ENCODE measurements around the gene FAM228B.

FAM228B gene

DNA sequence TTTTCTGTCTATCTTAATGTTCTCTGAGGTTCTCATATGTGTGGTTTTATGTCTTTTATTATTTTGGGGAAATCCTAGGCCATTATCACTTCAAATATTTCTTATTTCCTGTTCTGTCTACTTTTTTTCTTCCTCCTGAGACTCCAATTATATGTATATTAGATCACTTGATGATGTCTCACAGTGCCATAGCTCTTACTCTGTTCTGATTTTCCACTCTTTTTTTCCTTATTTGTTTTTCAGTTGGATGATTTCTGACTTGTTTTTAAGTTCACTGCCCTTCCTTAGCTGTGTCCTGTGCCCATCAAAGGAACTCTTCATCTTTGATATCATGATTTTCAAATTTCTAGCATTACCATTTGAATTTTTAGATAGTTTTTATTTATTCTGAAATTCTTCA is 24.1 kb downstream of the FAM228B start:
- TF ChIP-seq, protein P1, sequence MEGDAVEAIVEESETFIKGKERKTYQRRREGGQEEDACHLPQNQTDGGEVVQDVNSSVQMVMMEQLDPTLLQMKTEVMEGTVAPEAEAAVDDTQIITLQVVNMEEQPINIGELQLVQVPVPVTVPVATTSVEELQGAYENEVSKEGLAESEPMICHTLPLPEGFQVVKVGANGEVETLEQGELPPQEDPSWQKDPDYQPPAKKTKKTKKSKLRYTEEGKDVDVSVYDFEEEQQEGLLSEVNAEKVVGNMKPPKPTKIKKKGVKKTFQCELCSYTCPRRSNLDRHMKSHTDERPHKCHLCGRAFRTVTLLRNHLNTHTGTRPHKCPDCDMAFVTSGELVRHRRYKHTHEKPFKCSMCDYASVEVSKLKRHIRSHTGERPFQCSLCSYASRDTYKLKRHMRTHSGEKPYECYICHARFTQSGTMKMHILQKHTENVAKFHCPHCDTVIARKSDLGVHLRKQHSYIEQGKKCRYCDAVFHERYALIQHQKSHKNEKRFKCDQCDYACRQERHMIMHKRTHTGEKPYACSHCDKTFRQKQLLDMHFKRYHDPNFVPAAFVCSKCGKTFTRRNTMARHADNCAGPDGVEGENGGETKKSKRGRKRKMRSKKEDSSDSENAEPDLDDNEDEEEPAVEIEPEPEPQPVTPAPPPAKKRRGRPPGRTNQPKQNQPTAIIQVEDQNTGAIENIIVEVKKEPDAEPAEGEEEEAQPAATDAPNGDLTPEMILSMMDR (conservative IDR thresholded peaks at IDR 0.05), result no peak
- no peak overlapping the region for H3K27ac ChIP-seq

DNA sequence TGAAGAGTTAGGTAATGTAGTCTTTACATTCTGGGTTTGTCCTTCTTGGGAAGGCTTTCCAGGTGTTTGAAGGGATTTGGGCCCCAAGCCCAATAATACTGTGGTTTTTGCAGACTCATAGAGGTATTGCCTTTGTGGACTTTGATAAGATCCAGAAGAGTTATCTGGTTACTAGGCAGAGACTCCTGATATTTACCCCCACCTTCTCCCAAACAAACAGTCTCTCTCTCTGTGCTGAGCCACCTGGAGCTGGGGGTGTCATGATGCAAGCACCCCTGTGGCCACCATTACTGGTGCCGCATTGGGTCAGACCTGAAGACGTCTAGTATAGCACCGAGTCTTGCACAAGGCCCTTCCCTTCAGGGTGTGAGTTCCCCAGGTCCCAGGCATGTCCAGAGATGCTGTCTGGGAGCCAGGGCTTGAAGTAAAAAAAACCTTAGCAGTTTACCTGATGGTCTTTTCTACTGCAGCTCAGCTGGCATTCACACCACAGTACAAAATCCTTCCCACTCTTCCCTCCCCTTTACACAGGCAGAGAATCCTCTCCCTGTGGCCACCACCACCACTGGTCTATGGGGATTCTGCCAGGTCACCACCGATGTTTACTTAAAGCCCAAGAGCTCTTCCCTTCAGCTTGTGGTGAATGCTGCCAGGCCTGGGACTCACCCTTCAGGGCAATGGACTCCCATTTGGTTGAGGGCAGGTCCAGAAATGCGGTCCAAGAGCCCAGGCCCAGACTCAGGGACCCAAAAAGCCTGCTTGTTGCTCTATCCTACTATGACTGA is 29.3 kb downstream of the FAM228B start:
- TF ChIP-seq, protein P1 (conservative IDR thresholded peaks at IDR 0.05), result no peak
- H3K27ac ChIP-seq, result no peak overlapping the region

DNA sequence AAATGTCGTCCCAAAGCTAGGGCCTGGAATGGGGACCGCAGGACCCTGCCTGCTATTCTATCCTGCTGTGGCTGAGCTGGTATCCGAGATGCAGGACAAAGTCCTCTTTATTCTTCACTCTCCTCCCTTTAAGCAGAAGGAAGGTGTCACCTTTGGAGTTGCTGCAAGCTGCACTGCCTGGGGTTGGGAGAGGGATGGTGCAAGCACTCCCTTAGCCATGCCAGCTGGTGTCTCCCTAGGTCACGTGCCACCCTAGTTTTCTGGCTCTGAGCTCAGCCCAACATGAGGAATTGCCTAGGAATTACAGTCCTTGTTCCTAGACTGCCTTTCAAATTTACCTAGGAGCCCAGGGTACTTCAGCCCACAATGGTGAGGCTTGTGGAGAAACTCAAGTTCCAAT is 30.2 kb downstream of the FAM228B start:
- TF ChIP-seq, protein P1 (conservative IDR thresholded peaks at IDR 0.05), result no peak
- no peak overlapping the region for H3K27ac ChIP-seq

DNA sequence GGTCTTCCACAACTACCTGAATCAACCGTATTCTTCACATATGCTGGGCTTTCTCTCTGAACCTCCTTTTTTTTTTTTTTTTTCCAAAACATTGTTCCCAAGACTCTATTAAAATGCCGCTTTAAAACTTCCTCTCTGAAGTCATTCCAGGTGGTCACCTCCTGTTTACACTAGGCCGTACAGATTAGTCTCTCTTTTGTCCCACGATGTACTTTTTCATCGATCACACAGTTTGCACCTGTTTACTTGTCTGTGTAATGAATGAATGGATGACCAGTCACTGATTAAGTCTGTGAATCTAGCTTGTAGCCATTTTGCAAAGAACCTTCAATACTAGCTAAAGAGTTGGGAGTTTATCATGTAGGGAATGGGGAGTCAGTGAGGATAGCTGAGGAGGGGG is 34.9 kb downstream of the FAM228B start:
- H3K27ac ChIP-seq, result no peak overlapping the region
- TF ChIP-seq, protein P1 (conservative IDR thresholded peaks at IDR 0.05), result no peak

DNA sequence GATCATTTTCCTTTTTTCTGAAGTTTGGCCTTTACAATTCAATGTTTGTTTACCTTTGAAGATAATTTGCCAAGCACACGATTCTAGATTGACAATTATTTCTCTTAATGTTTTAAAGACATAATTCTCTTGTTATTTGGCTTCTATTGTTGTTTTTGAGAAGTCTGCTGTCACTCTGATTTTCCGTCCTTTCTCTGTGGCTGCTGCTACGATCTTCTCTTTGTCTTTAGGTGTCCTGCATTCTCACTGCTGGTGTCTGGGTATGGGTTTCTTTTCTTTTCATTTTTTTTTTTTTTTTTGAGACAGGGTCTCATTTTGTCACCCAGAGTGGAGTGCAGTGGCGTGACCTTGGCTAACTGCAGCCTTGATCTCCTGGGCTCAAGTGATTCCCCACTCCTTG is 36.4 kb downstream of the FAM228B start:
- TF ChIP-seq, protein P1 (conservative IDR thresholded peaks at IDR 0.05), result no peak
- H3K27ac ChIP-seq, result no peak overlapping the region

DNA sequence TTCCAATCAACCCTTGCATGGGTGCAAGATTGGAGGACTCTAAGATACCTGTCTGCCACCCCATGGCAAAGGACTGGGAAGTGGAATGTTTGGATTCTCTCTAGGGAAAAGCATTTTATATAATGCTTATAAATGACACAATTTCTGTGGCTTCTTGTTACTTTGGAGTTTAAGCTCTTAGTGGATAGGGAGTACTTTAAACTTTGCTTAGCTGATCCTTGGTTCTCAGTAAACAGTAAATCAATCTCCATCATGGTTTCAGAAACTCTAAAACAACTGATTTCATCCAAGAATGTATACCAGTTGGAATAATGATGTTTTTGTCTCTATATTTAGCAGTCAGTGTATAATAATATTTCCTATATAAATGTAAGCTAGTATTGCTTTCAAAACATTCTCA is 37.5 kb downstream of the FAM228B start:
- TF ChIP-seq, protein P1 (conservative IDR thresholded peaks at IDR 0.05), result no peak

DNA sequence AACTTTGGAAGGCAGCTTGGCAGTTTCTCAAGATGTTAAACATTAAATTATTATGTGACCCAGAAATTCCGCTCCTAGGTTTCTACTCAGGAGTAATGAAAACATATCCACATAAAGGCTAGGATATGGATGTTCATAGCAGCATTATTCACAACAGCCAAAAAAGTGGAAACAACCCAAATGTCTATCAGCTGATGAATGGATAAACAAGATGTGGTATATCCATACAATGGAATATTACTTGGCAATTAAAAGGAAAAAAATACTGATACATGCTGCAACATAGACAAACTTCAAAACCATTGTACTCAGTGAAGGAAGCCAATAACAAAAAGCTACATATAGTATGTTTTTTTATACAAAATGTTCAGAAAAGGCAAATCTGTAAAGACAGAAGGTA is 39.2 kb downstream of the FAM228B start:
- TF ChIP-seq, protein P1 (conservative IDR thresholded peaks at IDR 0.05), result no peak
- H3K27ac ChIP-seq, result no peak overlapping the region

More for the DNA sequence above, 37.5 kb downstream of the FAM228B start:
- no peak overlapping the region for H3K27ac ChIP-seq

All from VCaP (cell line).